OCI-LY1 (cell line): Measurements from ENCODE around the gene CRNN.

ENCODE experiments used
- H2AFZ ChIP-seq: fragments of 200-600 bp; sonication (generic), shearing (Covaris generic); 2 replicates; pipeline ENCODE4 v1.6.0; 2014; ENCODE audit warnings: antibody characterized with exemption, mild to moderate bottlenecking, low read length
- H3F3A ChIP-seq: fragments of 200-600 bp; sonication (generic), shearing (Covaris generic); 2 replicates; pipeline ENCODE4 v1.6.0; 2014; ENCODE audit warnings: mild to moderate bottlenecking, antibody characterized with exemption, low read length, moderate library complexity; ENCODE audit not compliant: insufficient read depth
- H3K27ac ChIP-seq: fragments of 200-600 bp; sonication (generic); 2 replicates; pipeline ENCODE4 v1.5.1; 2014; ENCODE audit warnings: low read length, mixed run types, mild to moderate bottlenecking, low read depth; ENCODE audit not compliant: poor library complexity, severe bottlenecking
- H3K27me3 ChIP-seq: fragments of 200-600 bp; sonication (generic); 2 replicates; pipeline ENCODE4 v1.6.0; 2014; ENCODE audit warnings: antibody characterized with exemption, mild to moderate bottlenecking, low read length, moderate library complexity; ENCODE audit not compliant: insufficient read depth
- H3K36me3 ChIP-seq: fragments of 200-600 bp; sonication (generic); 2 replicates; pipeline ENCODE4 v1.6.1; 2014; ENCODE audit warnings: mild to moderate bottlenecking, antibody characterized with exemption, low read length, moderate library complexity, mixed read lengths; ENCODE audit not compliant: insufficient read depth
- H3K4me1 ChIP-seq: fragments of 200-600 bp; sonication (generic); 2 replicates; pipeline ENCODE4 v1.5.1; 2014; ENCODE audit warnings: mild to moderate bottlenecking, low read length, moderate library complexity; ENCODE audit not compliant: insufficient read depth, severe bottlenecking
- H3K4me2 ChIP-seq: fragments of 200-600 bp; sonication (generic), shearing (Covaris generic); 2 replicates; pipeline ENCODE4 v1.6.1; 2014; ENCODE audit warnings: low read length
- H3K4me3 ChIP-seq: fragments of 200-600 bp; sonication (generic); 2 replicates; pipeline ENCODE4 v1.5.1; 2014; ENCODE audit warnings: low read length, low read depth, mild to moderate bottlenecking, mixed read lengths; ENCODE audit not compliant: poor library complexity, severe bottlenecking
- H3K79me2 ChIP-seq: fragments of 200-600 bp; shearing (Covaris generic); 2 replicates; pipeline ENCODE4 v1.6.1; 2016; ENCODE audit warnings: mixed run types, low read length, mixed read lengths; ENCODE audit not compliant: insufficient read depth
- H3K9ac ChIP-seq: fragments of 200-600 bp; sonication (generic), shearing (Covaris generic); 2 replicates; pipeline ENCODE4 v1.6.1; 2014; ENCODE audit warnings: mild to moderate bottlenecking, low read length, mixed read lengths
- H3K9me2 ChIP-seq: fragments of 200-600 bp; sonication (generic), shearing (Covaris generic); 2 replicates; pipeline ENCODE4 v1.6.1; 2014; ENCODE audit warnings: low read depth, mild to moderate bottlenecking, low read length, mixed read lengths
- H3K9me3 ChIP-seq: fragments of 200-600 bp; shearing (Covaris generic); 2 replicates; pipeline ENCODE4 v1.6.1; 2014; ENCODE audit warnings: low read length, mixed read lengths
- H4K20me1 ChIP-seq: fragments of 200-600 bp; sonication (generic), shearing (Covaris generic); 2 replicates; pipeline ENCODE4 v1.6.0; 2016; ENCODE audit warnings: mild to moderate bottlenecking, low read length; ENCODE audit not compliant: insufficient read depth
- EZH2 ChIP-seq: fragments of 200-600 bp; sonication (generic), shearing (Covaris generic); IDR thresholded peaks from 2 replicates; pipeline ENCODE4 v1.8.0; 2017; ENCODE audit warnings: borderline replicate concordance, mixed run types, mild to moderate bottlenecking, antibody characterized with exemption, low read length, moderate library complexity, mixed read lengths
- TF ChIP-seq, protein P1 (sequence below): fragments of 200-600 bp; sonication (generic), shearing (Covaris generic); IDR thresholded peaks from 2 replicates; pipeline ENCODE4 v1.5.1; 2017; ENCODE audit warnings: mild to moderate bottlenecking, antibody characterized with exemption, low read length, moderate library complexity, mixed read lengths

CRNN gene

DNA sequence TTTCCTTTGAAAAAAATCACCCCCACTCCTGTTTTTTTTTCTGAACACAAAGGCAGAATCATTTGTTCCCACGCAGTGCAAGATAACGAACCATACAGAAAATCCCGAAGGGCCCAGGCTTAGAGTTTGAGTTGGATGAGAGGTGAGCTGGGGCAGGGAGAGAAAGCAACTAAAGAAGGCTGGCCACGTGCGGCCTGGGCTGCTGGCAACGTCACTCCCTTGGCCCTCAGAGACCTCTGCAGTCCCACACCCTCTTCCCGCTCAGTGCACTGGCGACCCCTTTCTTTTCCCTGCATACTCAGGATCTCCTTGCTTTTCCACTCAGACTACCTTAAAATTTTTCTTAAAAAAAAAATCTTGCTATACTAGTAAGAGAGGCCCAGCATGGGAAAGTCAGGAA, 28.2 kb upstream of the CRNN start:
- Histone ChIP-seq H3K4me3 (no peak overlapping the region), H3K9me2 (no peaks in the 10 kb centered on the region), H3K27me3 (no peaks in the 10 kb centered on the region), H3K36me3 (no peaks in the 10 kb centered on the region), H3F3A (no peaks in the 10 kb centered on the region), H3K9me3 (no peaks in the 10 kb centered on the region), H3K79me2 (no peaks in the 10 kb centered on the region), H4K20me1 (no peaks in the 10 kb centered on the region), H3K4me1 (no peaks in the 10 kb centered on the region), H2AFZ (no peak overlapping the region), H3K4me2 (no peak overlapping the region), H3K9ac (no peak overlapping the region), H3K27ac (no peak overlapping the region)
- TF ChIP-seq, protein P1, sequence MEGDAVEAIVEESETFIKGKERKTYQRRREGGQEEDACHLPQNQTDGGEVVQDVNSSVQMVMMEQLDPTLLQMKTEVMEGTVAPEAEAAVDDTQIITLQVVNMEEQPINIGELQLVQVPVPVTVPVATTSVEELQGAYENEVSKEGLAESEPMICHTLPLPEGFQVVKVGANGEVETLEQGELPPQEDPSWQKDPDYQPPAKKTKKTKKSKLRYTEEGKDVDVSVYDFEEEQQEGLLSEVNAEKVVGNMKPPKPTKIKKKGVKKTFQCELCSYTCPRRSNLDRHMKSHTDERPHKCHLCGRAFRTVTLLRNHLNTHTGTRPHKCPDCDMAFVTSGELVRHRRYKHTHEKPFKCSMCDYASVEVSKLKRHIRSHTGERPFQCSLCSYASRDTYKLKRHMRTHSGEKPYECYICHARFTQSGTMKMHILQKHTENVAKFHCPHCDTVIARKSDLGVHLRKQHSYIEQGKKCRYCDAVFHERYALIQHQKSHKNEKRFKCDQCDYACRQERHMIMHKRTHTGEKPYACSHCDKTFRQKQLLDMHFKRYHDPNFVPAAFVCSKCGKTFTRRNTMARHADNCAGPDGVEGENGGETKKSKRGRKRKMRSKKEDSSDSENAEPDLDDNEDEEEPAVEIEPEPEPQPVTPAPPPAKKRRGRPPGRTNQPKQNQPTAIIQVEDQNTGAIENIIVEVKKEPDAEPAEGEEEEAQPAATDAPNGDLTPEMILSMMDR = no peak
- no peak for TF ChIP-seq EZH2

DNA sequence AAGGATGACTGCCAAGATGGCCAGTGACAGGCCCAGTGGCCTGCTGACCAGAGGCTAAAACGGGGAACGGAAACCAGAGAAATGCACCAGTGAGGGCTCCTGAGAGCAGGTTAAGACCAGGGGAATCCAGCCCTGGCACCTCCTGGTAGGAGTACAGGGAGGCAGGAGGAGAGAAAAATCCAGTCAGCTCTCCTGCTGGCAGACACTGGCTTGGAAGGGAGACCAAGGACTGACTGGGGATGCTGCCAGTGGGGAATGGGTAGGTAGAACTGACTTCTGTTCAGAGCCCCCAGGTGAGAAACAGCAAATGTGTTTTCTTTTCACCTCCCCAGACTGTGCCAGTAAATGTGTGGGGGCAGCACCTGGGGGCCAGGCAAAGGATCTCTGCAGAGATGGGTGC, 27.7 kb upstream of the CRNN start:
- no peak for TF ChIP-seq EZH2
- TF ChIP-seq, protein P1 = no peak

DNA sequence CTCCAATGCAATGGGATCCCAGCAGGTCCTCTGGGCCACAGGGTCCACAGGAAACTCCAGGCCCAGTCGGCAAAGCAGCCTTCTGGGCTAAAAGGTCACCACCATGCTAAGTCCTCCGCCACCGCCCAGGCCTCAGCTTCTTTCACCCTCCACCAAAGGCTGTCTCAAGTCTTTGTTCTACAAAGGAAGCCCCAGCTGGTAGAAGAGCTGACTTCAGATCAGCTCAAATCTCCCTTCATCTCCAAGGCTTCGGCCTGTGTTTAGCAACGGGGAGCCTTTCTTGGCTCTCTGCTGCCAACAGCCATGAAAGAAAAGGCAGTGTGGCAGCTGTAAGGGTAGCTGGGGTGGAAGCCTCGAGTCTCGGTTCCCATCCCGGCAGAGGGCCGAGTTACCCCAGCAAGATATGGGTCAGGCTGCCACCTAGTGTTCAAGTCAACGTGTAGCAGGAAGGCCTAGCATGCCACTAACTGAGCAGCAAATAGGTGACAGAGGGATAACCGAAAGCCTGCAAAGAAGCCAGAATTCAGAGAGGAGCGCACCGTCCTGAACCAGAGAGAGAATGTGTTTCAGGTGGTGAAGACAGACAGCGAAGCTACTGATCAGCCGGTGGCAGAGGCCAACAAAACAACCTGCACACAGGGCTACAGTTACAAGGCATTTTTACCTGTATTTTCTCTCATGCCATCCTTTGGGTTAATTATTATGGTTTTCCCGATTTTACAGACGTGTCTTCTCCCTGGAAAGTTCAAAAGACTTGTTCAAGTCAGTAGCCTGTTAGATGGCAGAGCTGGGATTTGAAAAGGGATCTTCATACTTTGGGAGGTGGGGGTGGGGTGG, 26.8 kb upstream of the CRNN start:
- Histone ChIP-seq H3K36me3 (no peaks in the 10 kb centered on the region), H3F3A (no peaks in the 10 kb centered on the region), H3K4me2 (no peak overlapping the region), H2AFZ (no peak overlapping the region), H3K4me3 (no peak overlapping the region), H3K27ac (no peak overlapping the region), H3K9me2 (no peaks in the 10 kb centered on the region), H3K9me3 (no peaks in the 10 kb centered on the region), H3K27me3 (no peaks in the 10 kb centered on the region), H4K20me1 (no peaks in the 10 kb centered on the region), H3K4me1 (no peaks in the 10 kb centered on the region), H3K9ac (no peak overlapping the region), H3K79me2 (no peaks in the 10 kb centered on the region)
- TF ChIP-seq EZH2 = no peak
- TF ChIP-seq, protein P1 = peak; percentile 83

More for the DNA sequence above, 27.7 kb upstream of the CRNN start:
- Histone ChIP-seq H2AFZ (no peak overlapping the region), H3K9me3 (no peaks in the 10 kb centered on the region), H3K27me3 (no peaks in the 10 kb centered on the region), H4K20me1 (no peaks in the 10 kb centered on the region), H3K9ac (no peak overlapping the region), H3K79me2 (no peaks in the 10 kb centered on the region), H3K4me2 (no peak overlapping the region), H3K9me2 (no peaks in the 10 kb centered on the region), H3K4me1 (no peaks in the 10 kb centered on the region), H3K27ac (no peak overlapping the region), H3K36me3 (no peaks in the 10 kb centered on the region), H3K4me3 (no peak overlapping the region), H3F3A (no peaks in the 10 kb centered on the region)
